NCI-H345 treated with DMSO at 0.1 percent for 48 hours (cell line): ENCODE measurements around the gene BCL7B.
"Not testable (repeated sequence)": the region's sequence is repeated elsewhere in the genome, so short reads cannot be mapped to it uniquely, and the experiment has no call there.

Experiments used
- DNase-seq: peaks from one replicate; lab custom pipeline; 2025; ENCODE audit not compliant: unreplicated experiment; lab: John Stamatoyannopoulos, UW

The BCL7B gene

DNA sequence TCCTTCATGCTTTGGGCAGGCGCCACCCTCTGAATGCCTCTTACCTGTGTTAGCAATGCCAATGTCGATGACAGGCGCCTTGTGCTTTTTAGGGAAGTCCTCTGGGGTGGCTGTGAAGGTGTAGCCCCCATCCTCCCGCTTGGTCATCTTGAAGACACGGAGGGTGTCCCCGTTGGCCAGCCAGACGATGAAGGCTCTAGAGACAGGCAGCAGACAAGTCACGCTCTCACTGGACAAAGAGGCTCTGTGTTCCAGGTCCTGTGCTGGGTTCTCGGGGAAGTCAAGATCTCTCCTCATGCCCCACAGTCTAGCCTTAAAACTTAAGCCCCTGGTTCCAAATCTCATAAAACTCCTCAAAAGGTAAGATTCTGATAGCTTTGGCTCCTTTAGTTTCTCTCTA, 15.8 kb upstream of the BCL7B start:
- no peak for DNase-seq

DNA sequence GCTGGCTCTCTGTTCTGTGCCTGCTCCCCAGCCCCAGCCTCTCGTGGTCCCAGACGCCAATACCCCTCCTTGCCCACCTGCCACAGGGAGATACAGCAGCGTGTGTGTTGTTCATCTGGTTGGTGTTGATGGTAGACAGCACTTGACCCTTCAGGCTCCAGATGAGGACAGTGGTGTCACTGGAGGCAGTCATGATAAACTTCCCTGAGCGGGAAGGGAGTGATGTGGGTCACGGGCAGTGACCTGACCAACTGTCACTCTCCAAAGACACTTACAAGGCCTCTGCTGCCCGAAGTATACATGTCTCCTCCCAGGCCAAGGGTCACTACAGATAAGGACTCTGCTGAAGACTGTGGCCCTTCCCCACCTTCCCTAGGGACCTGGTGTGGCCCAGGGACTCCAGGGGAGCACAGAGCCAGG, 15.3 kb upstream of the BCL7B start:
- DNase-seq, result no peak

DNA sequence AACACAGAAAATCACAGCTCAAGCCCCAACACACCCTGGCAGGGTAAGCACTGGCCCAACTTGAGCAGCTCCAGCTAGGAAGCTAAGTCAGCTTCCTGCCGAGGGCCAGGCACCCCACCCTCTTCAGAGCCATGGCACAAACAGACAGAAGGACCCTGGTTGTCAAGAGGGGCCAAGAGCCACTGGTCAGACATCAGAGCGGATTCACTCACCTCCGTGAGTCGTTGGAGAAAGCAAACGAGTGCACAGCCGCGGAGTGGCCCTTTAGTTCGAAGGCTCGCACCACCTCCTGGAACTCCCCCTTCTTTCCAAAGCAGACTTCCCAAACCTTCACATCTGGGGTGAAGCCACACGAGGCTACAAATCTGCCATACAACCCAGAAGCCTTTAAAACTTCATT, 13.5 kb upstream of the BCL7B start:
- no peak for DNase-seq

DNA sequence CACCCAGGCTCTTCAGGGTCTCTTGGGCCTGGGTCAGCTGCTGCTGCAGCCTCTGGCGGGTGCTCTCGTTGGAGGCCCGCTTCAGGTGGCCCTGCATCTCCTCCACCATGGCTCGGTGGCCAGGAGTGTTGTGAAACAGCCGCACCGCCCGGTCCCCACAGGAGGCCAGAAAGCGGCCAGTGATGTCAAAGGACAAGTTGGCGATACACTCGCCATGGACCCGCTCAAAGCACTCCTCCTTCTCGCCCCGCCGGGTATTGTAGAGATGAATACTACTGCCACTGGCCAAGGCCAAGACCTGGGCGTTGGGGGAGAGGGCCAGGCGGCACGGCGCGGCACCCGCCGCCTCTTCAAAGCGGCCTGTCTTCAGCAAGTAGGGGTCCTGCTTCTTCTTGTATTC, 13.0 kb upstream of the BCL7B start:
- no peak for DNase-seq

DNA sequence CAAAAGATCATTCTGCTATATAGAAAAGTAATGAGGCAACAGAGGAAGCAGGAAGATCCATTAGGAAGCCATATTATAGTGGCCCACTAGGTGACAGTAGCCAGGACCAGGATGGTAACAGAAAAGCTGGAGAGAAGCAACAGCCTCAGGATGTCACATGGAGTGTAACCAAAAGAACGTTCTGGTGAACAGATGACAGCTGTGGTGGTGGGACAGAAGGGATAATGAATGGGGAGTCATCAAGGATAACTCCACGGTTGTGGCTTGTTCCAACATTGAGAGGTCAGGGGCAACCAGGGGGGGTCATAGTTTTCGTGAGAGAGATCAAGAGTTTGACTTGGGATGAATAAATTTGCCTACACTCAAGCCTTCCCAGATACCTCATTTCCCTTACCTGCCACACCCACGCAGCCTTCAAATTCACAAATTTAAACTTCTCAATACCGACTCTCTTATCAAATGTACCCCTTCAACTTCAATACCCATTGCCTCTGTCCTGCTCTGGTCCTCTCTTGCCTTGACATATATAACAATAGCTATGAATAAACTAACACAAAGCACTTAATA, 11.6 kb upstream of the BCL7B start:
- no peak for DNase-seq

DNA sequence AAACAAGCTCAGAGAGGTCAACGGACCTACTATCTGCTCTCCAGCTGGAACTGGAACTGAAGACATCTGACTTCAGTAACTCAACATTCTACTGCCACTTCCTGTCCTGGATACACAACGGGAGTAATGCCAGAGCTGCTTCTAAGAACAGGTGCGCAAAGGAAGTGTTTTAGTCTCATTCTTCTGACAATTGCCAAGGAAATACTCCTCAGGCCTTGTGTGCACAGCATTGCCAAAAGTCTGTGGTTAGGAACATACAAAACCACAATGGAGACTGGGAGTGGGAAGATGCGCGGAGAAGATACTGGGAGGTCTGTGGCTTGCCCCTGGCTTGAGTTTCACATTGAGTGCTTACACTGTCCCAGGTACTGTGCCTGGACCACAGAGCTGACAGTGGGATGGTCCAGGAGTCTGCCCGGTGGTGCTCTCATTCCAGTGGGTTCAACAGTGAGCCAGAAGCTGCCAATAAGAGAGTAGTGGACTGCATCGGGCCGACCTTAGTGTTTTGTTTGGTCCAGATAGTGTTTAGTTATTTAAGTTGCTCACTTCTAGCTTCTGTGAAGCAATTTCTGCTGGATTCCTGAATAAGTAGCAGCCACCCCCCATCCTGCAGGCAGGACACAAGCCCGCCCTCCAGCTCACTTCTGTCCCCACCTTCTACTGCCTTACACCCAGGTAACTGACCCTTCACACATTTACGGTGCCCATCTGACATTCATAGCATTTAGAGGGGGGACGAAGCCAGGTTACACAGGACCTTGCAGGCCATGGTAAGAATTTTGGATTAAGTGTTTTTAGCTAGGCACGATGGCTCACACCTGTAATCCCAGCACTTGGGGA, 10.6 kb upstream of the BCL7B start:
- DNase-seq, result no peak

DNA sequence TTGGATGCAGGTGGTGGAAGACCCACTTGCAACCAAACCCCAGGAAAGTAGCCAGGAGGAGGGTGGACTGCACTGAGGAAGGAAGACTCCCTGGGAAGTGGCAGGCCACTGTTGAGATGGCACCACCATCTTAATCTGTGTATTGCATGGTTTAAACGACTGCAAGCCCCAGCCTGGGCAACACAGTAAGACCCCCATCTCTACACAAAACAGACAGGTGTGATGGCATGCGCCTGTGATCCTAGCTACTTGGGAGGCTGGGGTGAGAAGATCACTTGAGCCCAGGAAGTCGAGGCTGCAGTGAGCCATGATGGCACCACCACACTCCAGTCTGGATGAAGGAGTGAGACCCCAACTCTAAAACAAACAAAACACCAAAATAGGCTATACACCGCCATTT, 9.7 kb upstream of the BCL7B start:
- no peak for DNase-seq

DNA sequence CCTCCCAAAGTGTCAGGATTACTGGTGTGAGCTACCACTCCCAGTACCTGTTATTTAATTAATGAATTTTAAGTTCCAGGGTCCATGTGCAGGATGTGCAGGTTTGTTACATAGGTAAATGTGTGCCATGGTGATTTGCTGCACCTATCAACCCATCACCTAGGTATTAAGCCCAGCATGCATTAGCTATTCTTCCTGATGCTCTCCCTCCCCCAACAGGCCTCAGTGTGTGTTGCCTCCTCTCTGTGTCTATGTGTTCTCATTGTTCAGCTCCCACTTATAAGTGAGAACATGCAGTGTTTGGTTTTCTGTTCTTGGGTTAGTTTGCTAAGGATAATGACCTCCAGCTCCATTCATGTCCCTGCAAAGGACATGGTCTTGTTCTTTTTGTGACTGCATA, 8.9 kb upstream of the BCL7B start:
- DNase-seq, result not testable (repeated sequence)

DNA sequence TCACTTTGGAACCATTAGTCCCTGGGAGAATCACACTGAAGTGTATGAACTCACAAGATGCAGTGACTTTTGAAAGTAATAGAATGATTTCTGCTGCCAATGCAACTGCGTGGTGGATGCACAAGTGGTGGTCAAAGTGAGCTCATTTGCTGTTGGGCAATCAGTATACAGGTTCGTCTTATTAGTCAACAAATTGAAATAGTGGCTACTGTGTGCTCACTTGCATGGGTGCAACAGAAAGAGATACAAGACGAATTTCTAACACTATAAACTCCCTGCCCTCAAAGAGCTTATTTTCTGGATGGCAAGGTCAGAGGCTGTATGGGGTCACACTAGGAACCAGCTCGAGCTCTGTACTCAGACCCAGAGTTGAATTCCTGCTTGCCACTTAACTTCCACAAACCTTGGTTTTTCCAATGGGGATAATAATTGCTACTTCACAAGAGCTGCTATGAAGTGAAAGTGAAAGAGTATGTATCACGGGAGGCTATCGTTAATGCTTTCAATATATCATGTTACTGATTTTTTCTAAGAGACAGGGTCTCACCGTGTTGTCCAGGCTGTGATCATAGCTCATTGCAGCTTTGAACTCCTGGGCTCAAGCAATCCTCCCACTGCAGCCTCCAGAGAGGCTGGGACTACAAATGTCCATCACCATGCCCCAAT, 8.3 kb upstream of the BCL7B start:
- DNase-seq, result no peak

DNA sequence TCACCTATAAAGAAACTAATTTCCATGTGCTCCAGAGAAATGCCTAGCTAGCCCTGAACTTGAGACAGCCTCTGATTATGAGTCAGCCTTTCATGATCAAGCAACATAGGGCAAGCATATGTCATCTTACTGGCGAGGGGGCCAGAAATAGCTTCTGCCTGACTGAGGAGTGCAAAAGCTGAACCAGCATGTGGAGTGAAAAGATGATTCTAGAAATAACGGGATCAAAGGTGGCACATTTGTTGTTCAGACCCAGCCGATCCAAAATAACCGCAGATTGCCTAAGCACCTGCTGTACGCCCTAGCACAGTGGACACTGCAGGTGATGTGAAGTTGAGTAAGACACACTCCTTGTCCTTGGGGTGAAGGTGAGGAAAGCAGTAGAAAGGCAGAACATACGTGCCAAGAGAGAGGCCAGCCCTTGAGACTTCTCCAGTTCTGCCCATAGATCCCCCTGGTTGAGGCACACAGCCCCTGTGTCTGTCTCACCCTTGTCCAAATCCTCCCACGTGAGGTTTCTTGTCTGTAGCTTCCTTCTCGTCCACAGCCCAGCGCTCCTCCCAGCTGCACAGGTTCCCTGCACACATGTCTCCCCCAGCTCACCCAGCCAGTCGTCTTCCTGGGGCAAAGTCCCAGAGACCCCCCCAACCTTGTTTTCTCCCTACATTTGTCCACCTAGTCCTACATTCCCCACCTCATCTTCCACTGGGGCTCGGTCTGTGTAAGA, 2.8 kb upstream of the BCL7B start:
- DNase-seq, result no peak

DNA sequence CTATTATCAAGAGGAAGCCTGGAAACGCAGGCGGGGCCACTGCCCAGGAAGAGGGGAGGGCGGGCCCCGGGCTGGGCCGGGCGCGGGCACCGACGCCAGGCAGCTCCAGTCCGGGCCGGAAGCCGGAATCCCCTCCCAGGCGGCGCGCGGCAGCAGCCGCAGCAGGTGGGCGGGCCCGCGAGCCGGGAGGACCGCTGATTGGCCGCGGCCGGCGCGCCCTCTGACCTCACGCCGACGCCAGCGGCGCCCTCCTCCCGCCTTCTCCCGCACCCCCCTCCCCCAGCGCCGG, 438 bp downstream of the BCL7B start:
- peak; percentile 85 for DNase-seq

DNA sequence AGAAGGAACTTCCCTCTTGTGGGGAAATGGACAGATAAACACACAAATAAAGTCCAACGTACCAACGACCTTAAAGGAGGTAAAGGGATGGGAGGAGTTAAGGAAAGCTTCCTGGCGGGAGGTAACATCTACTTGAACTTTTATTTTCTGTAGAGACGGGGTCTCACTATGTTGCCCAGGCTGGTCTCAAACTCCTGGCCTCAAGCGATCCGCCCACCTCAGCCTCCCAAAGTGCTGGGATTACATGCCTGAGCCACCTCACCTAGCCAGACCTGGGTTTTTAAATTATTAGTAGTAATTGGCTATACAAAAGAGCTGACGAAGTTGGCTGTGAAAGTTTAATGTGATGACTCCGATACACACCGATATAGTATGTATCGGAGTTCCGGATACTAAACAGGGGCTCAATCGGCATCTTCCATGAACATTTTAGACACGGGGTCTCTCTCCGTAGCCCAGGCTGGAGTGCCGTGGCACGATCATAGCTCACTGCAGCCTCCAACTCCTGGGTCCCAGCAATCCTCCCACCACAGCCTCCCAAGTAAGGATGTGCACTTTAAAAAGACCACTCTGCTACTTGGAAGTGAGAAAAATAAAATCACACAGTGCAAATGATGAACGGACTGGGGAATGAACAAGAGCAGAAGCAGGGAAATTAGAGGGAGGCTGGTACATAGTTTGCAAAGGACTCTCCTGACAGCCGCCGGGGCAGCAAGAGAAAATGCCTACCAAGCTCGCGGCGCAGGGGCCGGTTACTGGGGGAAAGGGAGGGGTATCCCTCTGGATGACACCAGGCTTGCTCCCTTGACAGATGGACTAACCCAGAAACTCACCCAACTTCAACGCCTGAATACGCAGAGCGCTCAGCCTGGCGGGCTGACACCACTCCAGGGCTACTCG, 1.0 kb downstream of the BCL7B start:
- DNase-seq, result no peak

DNA sequence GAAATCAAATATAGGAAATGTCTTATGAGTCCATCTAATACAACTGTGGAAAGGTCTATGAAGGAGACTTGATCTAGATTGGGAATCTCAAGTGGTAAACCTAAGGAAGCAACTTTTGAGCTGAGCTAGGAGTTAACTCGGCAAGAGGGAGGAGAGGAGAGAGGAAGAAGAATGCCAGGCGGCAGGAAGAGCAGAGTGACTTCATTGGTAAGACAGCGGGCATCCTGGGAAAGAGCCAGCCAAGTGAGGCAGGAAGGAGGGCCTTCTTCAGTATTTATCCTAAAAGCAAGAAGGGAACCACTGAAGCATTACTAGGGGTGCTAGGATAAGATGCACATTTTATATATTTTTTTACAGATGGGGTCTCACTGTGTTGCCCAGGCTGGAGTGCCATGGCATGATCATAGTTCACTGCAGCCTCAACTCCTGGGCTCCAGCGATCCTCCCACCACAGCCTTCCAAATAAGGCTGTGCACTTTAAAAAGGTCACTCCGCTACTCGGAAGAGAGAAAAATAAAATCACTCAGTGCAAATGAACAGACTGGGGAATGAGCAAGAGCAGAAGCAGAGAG, 2.0 kb downstream of the BCL7B start:
- no peak for DNase-seq

DNA sequence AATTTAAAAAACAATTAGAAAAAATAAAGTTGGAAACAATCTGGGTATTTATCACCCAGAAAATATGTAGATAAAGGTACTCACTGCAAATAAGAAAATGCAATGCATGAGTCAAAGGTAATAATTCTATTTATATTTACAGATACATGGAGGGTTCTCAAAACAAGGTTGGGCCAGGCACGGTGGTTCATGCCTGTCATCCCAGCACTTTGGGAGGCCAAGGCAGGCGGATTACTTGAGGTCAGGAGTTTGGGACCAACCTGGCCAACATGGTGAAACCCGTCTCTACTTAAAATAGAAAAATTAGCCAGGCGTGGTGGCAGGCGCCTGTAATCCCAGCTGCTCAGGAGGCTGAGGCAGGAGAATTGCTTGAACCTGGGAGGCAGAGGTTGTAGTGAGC, 7.4 kb downstream of the BCL7B start:
- not testable (repeated sequence) for DNase-seq

DNA sequence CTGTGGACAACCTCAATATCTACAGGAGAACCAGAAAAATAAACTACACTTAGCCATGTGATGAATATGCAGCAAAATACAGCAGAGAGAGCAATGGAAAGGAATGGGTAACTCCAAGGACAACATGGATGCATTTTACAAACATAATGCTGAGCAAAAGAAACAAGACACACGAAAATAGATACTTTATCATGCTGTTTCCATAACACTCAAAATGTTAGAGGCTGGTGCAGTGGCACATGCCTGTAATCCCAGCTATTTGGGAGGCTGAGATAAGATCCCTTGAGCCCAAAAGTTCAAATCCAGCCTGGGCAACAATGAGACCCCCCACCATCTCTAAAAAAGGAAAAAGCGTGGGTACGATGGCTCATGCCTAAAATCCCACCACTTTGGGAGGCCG, 8.3 kb downstream of the BCL7B start:
- no peak for DNase-seq

DNA sequence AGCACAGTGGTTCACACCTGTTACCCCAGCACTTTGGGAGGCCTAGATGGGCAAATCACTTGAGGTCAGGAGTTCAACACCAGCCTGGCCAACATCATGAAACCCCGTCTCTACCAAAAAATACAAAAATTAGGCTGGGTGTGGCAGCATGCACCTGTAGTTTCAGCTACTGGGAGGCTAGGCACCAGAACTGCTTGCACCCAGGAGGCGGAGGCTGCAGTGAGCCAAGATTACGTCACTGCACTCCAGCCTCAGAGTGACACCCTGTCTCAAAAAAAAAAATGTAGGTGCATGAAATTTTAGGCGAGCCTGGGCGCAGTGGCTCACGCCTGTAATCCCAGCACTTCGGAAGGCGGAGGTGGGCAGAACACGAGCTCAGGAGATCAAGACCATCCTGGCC, 9.6 kb downstream of the BCL7B start:
- no peak for DNase-seq

DNA sequence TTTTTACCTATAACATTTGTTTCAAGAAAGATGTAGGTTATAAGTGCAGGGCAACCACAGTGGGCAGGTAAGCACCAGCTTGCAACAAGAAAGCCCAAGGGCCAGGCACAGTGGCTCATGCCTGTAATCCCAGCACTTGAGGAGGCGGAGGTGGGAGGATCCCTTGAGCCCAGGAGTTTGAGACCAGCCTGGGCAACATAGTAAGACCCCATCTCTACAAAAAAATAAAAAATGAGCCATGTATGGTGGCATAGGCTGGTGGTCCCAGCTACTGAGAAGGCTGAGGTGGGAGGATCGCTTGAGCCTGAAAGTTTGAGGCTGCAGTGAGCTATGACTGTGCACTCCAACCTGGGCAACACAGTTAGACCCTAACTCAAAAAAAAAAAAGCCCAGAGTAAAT, 12.8 kb downstream of the BCL7B start:
- no peak for DNase-seq

DNA sequence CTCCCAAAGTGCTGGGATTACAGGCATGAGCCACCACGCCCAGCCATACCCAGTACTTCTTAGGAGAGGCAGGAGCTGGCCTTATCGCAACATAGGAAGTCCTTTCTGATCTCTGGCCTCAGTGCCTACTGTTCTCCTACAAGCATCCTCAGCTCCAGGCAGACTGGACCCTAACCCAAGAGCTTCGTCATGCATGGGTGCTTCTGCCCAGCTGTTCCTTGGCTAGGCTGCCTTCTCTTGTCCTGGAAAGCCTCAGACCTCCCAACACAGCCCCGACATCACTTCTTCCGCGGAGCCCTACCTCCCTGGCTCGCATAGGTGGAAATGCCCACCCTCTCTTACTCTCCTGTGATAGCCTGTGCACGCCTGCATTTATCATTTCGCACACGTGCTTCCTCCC, 15.8 kb downstream of the BCL7B start:
- no peak for DNase-seq

DNA sequence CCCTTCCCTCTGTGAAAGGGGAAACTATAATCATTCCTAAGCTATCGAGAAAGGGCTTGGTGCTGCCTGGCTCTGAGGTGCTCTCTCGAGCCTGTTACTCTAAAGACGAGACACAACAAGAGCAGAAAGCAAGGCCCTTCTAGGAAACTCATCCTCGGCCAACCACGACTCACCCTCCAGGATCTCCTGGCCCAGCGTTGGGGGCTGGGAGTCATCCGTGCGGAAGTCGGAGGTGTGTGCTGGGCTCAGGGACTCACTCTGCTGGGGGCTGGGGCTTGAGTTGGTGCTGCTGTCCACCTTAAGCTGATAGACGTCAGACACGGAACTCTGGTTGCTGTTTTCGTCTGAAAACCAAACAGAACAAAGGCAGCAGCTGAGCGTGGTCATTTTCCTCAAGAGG, 17.8 kb downstream of the BCL7B start:
- no peak for DNase-seq

DNA sequence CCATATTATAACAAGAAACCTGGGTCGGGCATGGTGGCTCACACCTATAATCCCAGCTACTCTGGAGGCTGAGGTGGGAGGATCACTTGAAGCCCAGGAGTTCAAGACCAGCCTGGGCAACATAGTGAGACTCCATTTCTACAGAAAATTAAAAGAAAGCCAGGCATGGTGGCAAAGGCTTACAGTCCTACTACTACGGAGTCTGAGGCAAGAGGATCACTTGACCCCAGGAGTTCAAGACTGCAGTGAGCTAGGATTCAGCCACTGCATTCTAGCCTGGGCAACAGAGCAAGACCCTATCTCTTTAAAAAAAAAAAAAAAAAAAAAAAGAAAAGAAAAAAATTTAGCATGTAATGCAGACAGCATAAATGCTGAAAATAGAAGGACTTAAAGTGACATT, 19.0 kb downstream of the BCL7B start:
- DNase-seq, result not testable (repeated sequence)

DNA sequence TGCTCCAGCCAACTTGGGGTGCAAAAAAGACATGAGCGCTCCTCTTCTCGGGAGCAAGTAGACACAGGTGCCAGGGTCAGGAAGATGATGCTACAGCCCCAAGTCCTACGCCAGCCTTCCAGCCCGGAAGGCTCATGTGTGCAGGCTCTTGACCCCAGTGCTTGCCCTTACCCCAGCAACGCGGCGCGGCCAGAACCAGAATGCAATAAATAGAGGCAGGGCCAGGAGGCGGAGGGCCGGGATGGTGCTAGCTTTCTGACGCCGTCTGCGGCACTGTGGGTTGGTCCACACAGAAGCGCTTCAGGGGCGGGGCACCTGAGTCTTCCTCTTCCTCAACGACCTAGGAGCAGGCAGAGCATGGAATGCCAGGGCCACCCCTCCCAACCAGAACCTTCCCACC, 20.4 kb downstream of the BCL7B start:
- no peak for DNase-seq
